ENCODE measurements around the gene CLDN18.

The CLDN18 gene

GRCh38 chr3:138009476-138010272 is at the start of gene CLDN18:
TSS of gene CLDN18 (plus strand) at chr3:138010165. CDS start at chr3:138010226, 61 bp downstream.
- in situ Hi-C loops (cut with MboI; ENCODE audit: low sequenced_read_pairs): no loop called here

- in situ Hi-C loops (cut with MboI; ENCODE audit: low sequenced_read_pairs): no loop called here
These were observed 47.7 kb upstream of the CLDN18 start for GRCh38 chr3:137962251-137962650.

- in situ Hi-C loops (cut with MboI; ENCODE audit: low sequenced_read_pairs): no loop called here
These were observed 46.5 kb upstream of the CLDN18 start for GRCh38 chr3:137963463-137963862.

GRCh38 chr3:137970914-137971831 is 38.8 kb upstream of the CLDN18 start:
- in situ Hi-C loops (cut with MboI; ENCODE audit: low sequenced_read_pairs): no loop called here

- in situ Hi-C loops (cut with MboI; ENCODE audit: low sequenced_read_pairs): no loop called here
These were observed 37.6 kb upstream of the CLDN18 start for GRCh38 chr3:137972396-137972795.

GRCh38 chr3:137978328-137978727 is 31.6 kb upstream of the CLDN18 start:
- in situ Hi-C loops (cut with MboI; ENCODE audit: low sequenced_read_pairs): no loop called here

GRCh38 chr3:137987723-137988122 is 22.2 kb upstream of the CLDN18 start:
- in situ Hi-C loops (cut with MboI; ENCODE audit: low sequenced_read_pairs): no loop called here

GRCh38 chr3:137988152-137988551 is 21.8 kb upstream of the CLDN18 start:
- in situ Hi-C loops (cut with MboI; ENCODE audit: low sequenced_read_pairs): no loop called here

GRCh38 chr3:137988982-137989381 is 21.0 kb upstream of the CLDN18 start:
- in situ Hi-C loops (cut with MboI; ENCODE audit: low sequenced_read_pairs): no loop called here

GRCh38 chr3:137990427-137990826 is 19.5 kb upstream of the CLDN18 start:
- in situ Hi-C loops (cut with MboI; ENCODE audit: low sequenced_read_pairs): no loop called here

- in situ Hi-C loops (cut with MboI; ENCODE audit: low sequenced_read_pairs): no loop called here
These were observed 17.4 kb upstream of the CLDN18 start for GRCh38 chr3:137992592-137992991.

GRCh38 chr3:137998121-137999042 is 11.6 kb upstream of the CLDN18 start:
- in situ Hi-C loops (cut with MboI; ENCODE audit: low sequenced_read_pairs): no loop called here

GRCh38 chr3:138003069-138003468 is 6.9 kb upstream of the CLDN18 start:
- in situ Hi-C loops (cut with MboI; ENCODE audit: low sequenced_read_pairs): no loop called here

- in situ Hi-C loops (cut with MboI; ENCODE audit: low sequenced_read_pairs): no loop called here
These were observed 4.3 kb upstream of the CLDN18 start for GRCh38 chr3:138005627-138006026.

- in situ Hi-C loops (cut with MboI; ENCODE audit: low sequenced_read_pairs): no loop called here
These were observed 2.1 kb upstream of the CLDN18 start for GRCh38 chr3:138007898-138008297.

GRCh38 chr3:138010273-138010590 is 267 bp downstream of the CLDN18 start:
- in situ Hi-C loops (cut with MboI; ENCODE audit: low sequenced_read_pairs): no loop called here

GRCh38 chr3:138011722-138012121 is 1.8 kb downstream of the CLDN18 start:
- in situ Hi-C loops (cut with MboI; ENCODE audit: low sequenced_read_pairs): no loop called here

GRCh38 chr3:138012526-138012925 is 2.6 kb downstream of the CLDN18 start:
- in situ Hi-C loops (cut with MboI; ENCODE audit: low sequenced_read_pairs): no loop called here

GRCh38 chr3:138016065-138016464 is 6.1 kb downstream of the CLDN18 start:
- in situ Hi-C loops (cut with MboI; ENCODE audit: low sequenced_read_pairs): no loop called here

GRCh38 chr3:138019281-138020069 is 9.5 kb downstream of the CLDN18 start:
- in situ Hi-C loops (cut with MboI; ENCODE audit: low sequenced_read_pairs): no loop called here

Data from hTERT RPE-1 (cell line).